ENCODE results near the gene BRF1.

DNA sequence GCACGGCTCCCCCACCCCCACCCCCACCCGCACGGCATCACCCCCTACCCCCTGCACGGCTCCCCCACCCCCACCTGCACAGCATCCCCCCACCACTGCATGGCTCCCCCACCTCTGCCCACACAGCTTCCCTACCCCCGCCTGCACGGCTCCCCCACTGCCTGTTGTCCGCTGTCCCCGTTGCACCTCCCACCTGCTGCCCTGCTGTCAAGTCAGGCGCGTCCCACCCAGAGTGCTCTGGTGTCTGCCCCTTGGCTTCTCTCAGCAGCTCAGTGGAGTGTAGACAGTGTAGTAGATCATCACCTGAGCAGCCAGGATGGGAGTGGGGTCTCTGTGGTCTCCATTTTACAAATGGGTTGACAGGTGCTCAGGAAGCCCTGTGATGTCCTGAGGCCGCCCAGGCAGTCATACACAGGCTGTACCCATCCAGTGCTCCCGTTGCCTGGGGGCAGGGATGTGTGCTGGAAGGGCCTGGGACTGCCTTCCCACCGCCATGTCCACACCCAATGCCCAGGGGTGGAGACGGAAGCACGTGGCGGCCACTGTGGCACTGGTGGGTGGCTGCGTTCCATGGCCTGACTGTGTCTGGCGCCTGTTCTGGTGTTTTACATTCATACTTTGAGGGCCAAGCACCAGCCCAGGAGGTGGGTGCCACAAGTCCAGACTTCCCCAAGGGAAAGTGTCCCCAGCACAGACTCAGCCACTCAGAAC is 46.2 kb upstream of the BRF1 start:
- TF ChIP-seq, protein P1, sequence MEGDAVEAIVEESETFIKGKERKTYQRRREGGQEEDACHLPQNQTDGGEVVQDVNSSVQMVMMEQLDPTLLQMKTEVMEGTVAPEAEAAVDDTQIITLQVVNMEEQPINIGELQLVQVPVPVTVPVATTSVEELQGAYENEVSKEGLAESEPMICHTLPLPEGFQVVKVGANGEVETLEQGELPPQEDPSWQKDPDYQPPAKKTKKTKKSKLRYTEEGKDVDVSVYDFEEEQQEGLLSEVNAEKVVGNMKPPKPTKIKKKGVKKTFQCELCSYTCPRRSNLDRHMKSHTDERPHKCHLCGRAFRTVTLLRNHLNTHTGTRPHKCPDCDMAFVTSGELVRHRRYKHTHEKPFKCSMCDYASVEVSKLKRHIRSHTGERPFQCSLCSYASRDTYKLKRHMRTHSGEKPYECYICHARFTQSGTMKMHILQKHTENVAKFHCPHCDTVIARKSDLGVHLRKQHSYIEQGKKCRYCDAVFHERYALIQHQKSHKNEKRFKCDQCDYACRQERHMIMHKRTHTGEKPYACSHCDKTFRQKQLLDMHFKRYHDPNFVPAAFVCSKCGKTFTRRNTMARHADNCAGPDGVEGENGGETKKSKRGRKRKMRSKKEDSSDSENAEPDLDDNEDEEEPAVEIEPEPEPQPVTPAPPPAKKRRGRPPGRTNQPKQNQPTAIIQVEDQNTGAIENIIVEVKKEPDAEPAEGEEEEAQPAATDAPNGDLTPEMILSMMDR (IDR thresholded peaks at IDR 0.05): no peak
- TF ChIP-seq EZH2 (IDR thresholded peaks at IDR 0.05) (no peak), EZH2phosphoT487 (IDR thresholded peaks at IDR 0.05) (no peak)
